ENCODE data around the gene ZFYVE28.

Gene ZFYVE28

GRCh38 chr4:2347190-2347589 lies 71.3 kb downstream of the ZFYVE28 start:
- no peak for DNase-seq

GRCh38 chr4:2343476-2343875 lies 75.0 kb downstream of the ZFYVE28 start:
- no peak for DNase-seq

- no peak for DNase-seq
Observed at GRCh38 chr4:2341911-2342652, 76.4 kb downstream of the ZFYVE28 start.

GRCh38 chr4:2341261-2341841 lies 77.1 kb downstream of the ZFYVE28 start:
- DNase-seq: no peak

- DNase-seq: no peak
Observed at GRCh38 chr4:2340272-2341061, 78.0 kb downstream of the ZFYVE28 start.

GRCh38 chr4:2339458-2340271 lies 78.8 kb downstream of the ZFYVE28 start:
- DNase-seq: no peak

GRCh38 chr4:2338754-2339457 lies 79.5 kb downstream of the ZFYVE28 start:
- DNase-seq: no peak

- DNase-seq: no peak
Observed at GRCh38 chr4:2337896-2338295, 80.5 kb downstream of the ZFYVE28 start.

- DNase-seq: no peak
Observed at GRCh38 chr4:2337131-2337723, 81.2 kb downstream of the ZFYVE28 start.

GRCh38 chr4:2336659-2337058 lies 81.8 kb downstream of the ZFYVE28 start:
- DNase-seq: no peak

- no peak for DNase-seq
Observed at GRCh38 chr4:2335729-2336101, 82.7 kb downstream of the ZFYVE28 start.

GRCh38 chr4:2334826-2335728 lies 83.4 kb downstream of the ZFYVE28 start:
- no peak for DNase-seq

GRCh38 chr4:2333916-2334644 lies 84.4 kb downstream of the ZFYVE28 start:
- DNase-seq: no peak

GRCh38 chr4:2333356-2333841 lies 85.0 kb downstream of the ZFYVE28 start:
- no peak for DNase-seq

GRCh38 chr4:2332976-2333319 lies 85.5 kb downstream of the ZFYVE28 start:
- DNase-seq: no peak

- no peak for DNase-seq
Observed at GRCh38 chr4:2332201-2332975, 86.1 kb downstream of the ZFYVE28 start.

- no peak for DNase-seq
Observed at GRCh38 chr4:2331519-2332200, 86.8 kb downstream of the ZFYVE28 start.

- DNase-seq: no peak
Observed at GRCh38 chr4:2331043-2331420, 87.4 kb downstream of the ZFYVE28 start.
